HCT116 (cell line): ENCODE data around the gene FUT9. TPM values are rescaled to one million over a fixed set of nuclear protein-coding genes. Genes with fewer than 3 reads are reported as not detected.

Experiments
- ATAC-seq: fragments of 200-7000 bp; cut with Tn5 transposase; 2 replicates; pipeline ENCODE4 v1.9.1; 2020; ENCODE audit warnings: mild to moderate bottlenecking, moderate library complexity
- BruUV-seq: library from RNA; stranded (reverse); fragments of 400-500 nt; replicated peaks from 2 replicates; lab custom pipeline; 2021; lab: Mats Ljungman, UMichigan
- CTCF ChIA-PET: fragments of 300-600 bp; sonication (Branson Sonifier 250); formaldehyde crosslinking; loops from one replicate; lab custom pipeline; 2021; ENCODE audit warnings: antibody characterized with exemption; lab: Charles Lee
- POLR2A ChIA-PET: fragments of 300-600, 350-600 bp; sonication (Branson Sonifier 250); formaldehyde crosslinking; loops from one replicate; lab custom pipeline; 2021; ENCODE audit warnings: antibody characterized with exemption; lab: Charles Lee
- RAD21 ChIA-PET, 2 experiments: fragments of 300-600 bp; sonication (Branson Sonifier 250); formaldehyde crosslinking; loops; one replicate each; lab custom pipeline; 2023; ENCODE audit warnings: low total read pairs in 2 of 2; ENCODE audit not compliant: uncharacterized antibody in 2 of 2, unreplicated experiment in 2 of 2, low non-redundant PET in 1 of 2; lab: Charles Lee
- DNase-seq: peaks from one replicate; pipeline ENCODE4 v3.0.0-alpha.2; 2010; ENCODE audit warnings: low read depth, low spot score
- H2AFZ ChIP-seq: fragments of 200-600 bp; shearing (Covaris generic), sonication (generic); 2 replicates; pipeline ENCODE4 v1.6.1; 2017; ENCODE audit warnings: low read depth, mixed run types, mixed read lengths, antibody characterized with exemption, low read length; ENCODE audit not compliant: poor library complexity, severe bottlenecking
- H3K27ac ChIP-seq: 2 replicates; pipeline ENCODE4 v1.5.1; 2012; ENCODE audit warnings: low read depth, low read length
- H3K27me3 ChIP-seq: fragments of 200-600 bp; sonication (generic); 2 replicates; pipeline ENCODE4 v1.6.1; 2016; ENCODE audit warnings: mixed run types, low read length, mixed read lengths; ENCODE audit not compliant: insufficient read depth
- H3K36me3 ChIP-seq, 2 experiments: fragments of 200-500 bp in 1 of 2; fragments of 200-600 bp in 1 of 2; sonication (Bioruptor generic) in 1 of 2; sonication (generic) in 1 of 2; 2 replicates each; pipeline versions ENCODE4 v1.5.1 to v1.6.1; 2014 to 2016; ENCODE audit warnings: low read length in 2 of 2, inconsistent platforms in 1 of 2, mixed read lengths in 1 of 2, mixed run types in 1 of 2; ENCODE audit not compliant: insufficient read depth in 2 of 2, control insufficient read depth in 1 of 2
- H3K4me1 ChIP-seq, 2 experiments: fragments of 200-600 bp in 1 of 2; sonication (generic) in 1 of 2; 2 replicates each; pipeline versions ENCODE4 v1.5.1 to v1.6.1; 2012 to 2017; ENCODE audit warnings: low read length in 2 of 2, inconsistent platforms in 1 of 2, mild to moderate bottlenecking in 1 of 2, mixed read lengths in 1 of 2, mixed run types in 1 of 2, moderate library complexity in 1 of 2; ENCODE audit not compliant: insufficient read depth in 2 of 2, control insufficient read depth in 1 of 2
- H3K4me2 ChIP-seq: fragments of 200-600 bp; sonication (generic); 2 replicates; pipeline ENCODE4 v1.6.1; 2017; ENCODE audit warnings: mixed run types, low read length, mixed read lengths
- H3K4me3 ChIP-seq, 2 experiments: fragments of 200-600 bp in 1 of 2; sonication (generic) in 1 of 2; replicated peaks in 1 of 2; 2 replicates each; pipeline ENCODE4 v1.5.1; 2011 to 2016; ENCODE audit warnings: low read length in 2 of 2, control low read depth in 1 of 2, low read depth in 1 of 2, mild to moderate bottlenecking in 1 of 2, mixed read lengths in 1 of 2, mixed run types in 1 of 2
- H3K79me2 ChIP-seq: fragments of 200-600 bp; sonication (generic); 2 replicates; pipeline ENCODE4 v1.6.1; 2017; ENCODE audit warnings: mild to moderate bottlenecking, mixed run types, low read length, moderate library complexity, mixed read lengths; ENCODE audit not compliant: insufficient read depth
- H3K9ac ChIP-seq: fragments of 200-600 bp; sonication (generic); 2 replicates; pipeline ENCODE4 v1.6.1; 2016; ENCODE audit warnings: low read length, mixed read lengths
- H3K9me2 ChIP-seq: fragments of 200-600 bp; sonication (generic), shearing (Covaris generic); 2 replicates; pipeline ENCODE4 v1.6.1; 2017; ENCODE audit warnings: mixed run types, mild to moderate bottlenecking, moderate library complexity; ENCODE audit not compliant: insufficient read depth
- H3K9me3 ChIP-seq, 2 experiments: fragments of 200-500 bp in 1 of 2; fragments of 200-600 bp in 1 of 2; sonication (Bioruptor generic) in 1 of 2; sonication (generic) in 1 of 2; 2 replicates each; pipeline ENCODE4 v1.6.1; 2014 to 2017; ENCODE audit warnings: low read length in 2 of 2, mixed read lengths in 2 of 2, inconsistent platforms in 1 of 2, low read depth in 1 of 2, mild to moderate bottlenecking in 1 of 2, mixed run types in 1 of 2, moderate library complexity in 1 of 2; ENCODE audit not compliant: control insufficient read depth in 1 of 2, insufficient read depth in 1 of 2
- H4K20me1 ChIP-seq: fragments of 200-600 bp; sonication (generic), shearing (Covaris generic); 2 replicates; pipeline ENCODE4 v1.6.1; 2017; ENCODE audit warnings: mixed run types, mild to moderate bottlenecking, moderate library complexity; ENCODE audit not compliant: insufficient read depth
- ATF3 ChIP-seq: IDR thresholded peaks from 2 replicates; pipeline ENCODE4 v1.6.1; 2012
- CBX3 ChIP-seq: IDR thresholded peaks from 2 replicates; pipeline ENCODE4 v1.6.1; 2012; ENCODE audit warnings: low read depth
- CTCF ChIP-seq, 3 experiments: fragments of 200-600 bp in 1 of 3; sonication (generic) in 1 of 3; IDR thresholded peaks in 2 of 3; conservative IDR thresholded peaks in 1 of 3; 2 replicates each; pipeline ENCODE4 v1.5.1; 2012 to 2017; ENCODE audit warnings: low read depth in 2 of 3, low read length in 2 of 3, antibody characterized with exemption in 1 of 3, borderline replicate concordance in 1 of 3, control low read depth in 1 of 3, mild to moderate bottlenecking in 1 of 3, mixed read lengths in 1 of 3, mixed run types in 1 of 3, moderate library complexity in 1 of 3; ENCODE audit not compliant: insufficient read depth in 1 of 3
- ELF1 ChIP-seq: IDR thresholded peaks from 2 replicates; pipeline ENCODE4 v1.6.1; 2012; ENCODE audit warnings: low read depth, borderline replicate concordance
- EZH2phosphoT487 ChIP-seq: fragments of 200-600 bp; IDR thresholded peaks from 2 replicates; pipeline ENCODE4 v1.6.1; 2018; ENCODE audit warnings: antibody characterized with exemption, borderline replicate concordance
- FOSL1 ChIP-seq: IDR thresholded peaks from 2 replicates; pipeline ENCODE4 v1.6.1; 2012; ENCODE audit warnings: low read depth
- POLR2A ChIP-seq: IDR thresholded peaks from 2 replicates; pipeline ENCODE4 v1.7.0; 2011; ENCODE audit warnings: borderline replicate concordance; ENCODE audit not compliant: insufficient read depth, insufficient read length; ENCODE audit errors: extremely low read depth
- POLR2AphosphoS5 ChIP-seq: IDR thresholded peaks from 2 replicates; pipeline ENCODE4 v1.6.1; 2011; ENCODE audit warnings: mild to moderate bottlenecking, low read depth, low read length, moderate library complexity
- RAD21 ChIP-seq: IDR thresholded peaks from 2 replicates; pipeline ENCODE4 v1.6.1; 2012; ENCODE audit warnings: low read depth, mild to moderate bottlenecking
- SP1 ChIP-seq: IDR thresholded peaks from 2 replicates; pipeline ENCODE4 v1.6.1; 2012; ENCODE audit warnings: low read depth
- SRF ChIP-seq: IDR thresholded peaks from 2 replicates; pipeline ENCODE4 v1.6.1; 2012; ENCODE audit warnings: low read depth
- TCF7L2 ChIP-seq: IDR thresholded peaks from 2 replicates; pipeline ENCODE4 v1.7.0; 2011; ENCODE audit warnings: borderline replicate concordance, inconsistent platforms; ENCODE audit not compliant: insufficient read depth, insufficient read length; ENCODE audit errors: extremely low read depth
- YY1 ChIP-seq: IDR thresholded peaks from 2 replicates; pipeline ENCODE4 v1.6.1; 2011; ENCODE audit warnings: low read length, low read depth, moderate library complexity, mild to moderate bottlenecking; ENCODE audit not compliant: insufficient replicate concordance; ENCODE audit errors: extremely low read depth
- ZFX ChIP-seq: fragments of 450-650 bp; IDR thresholded peaks from 2 replicates; pipeline ENCODE4 v1.6.1; 2017
- ZNF274 ChIP-seq: fragments of 200-500 bp; sonication (Bioruptor generic); IDR thresholded peaks from 2 replicates; pipeline ENCODE4 v1.6.1; 2014; ENCODE audit warnings: mild to moderate bottlenecking, low read depth, low read length, inconsistent platforms
- intact Hi-C: fragments of 100-400 bp; cut with micrococcal nuclease; formaldehyde crosslinking; loops from 2 replicates; pipeline ENCODE4 v1.10.0; 2022
- total RNA-seq: library from RNA; stranded (reverse); gene quantifications from one replicate; pipeline ENCODE4 v1.2.1, GENCODE V29; 2021; ENCODE audit not compliant: unreplicated experiment

Gene FUT9
- total RNA-seq, 1 experiment from 2014 or later: not detected

GRCh38 chr6:96086745-96087144 lies 71.0 kb downstream of the FUT9 start:
- Histone ChIP-seq H3K9me3 (no peaks in the 10 kb centered on the region), H3K27me3 (no peaks in the 10 kb centered on the region), H3K79me2 (no peaks in the 10 kb centered on the region), H3K9ac (no peak overlapping the region), H3K4me1 (no peaks in the 10 kb centered on the region), H3K27ac (no peak overlapping the region), H2AFZ (no peak overlapping the region), H3K36me3 (no peaks in the 10 kb centered on the region), H3K4me3 (no peak overlapping the region), H3K9me2 (no peaks in the 10 kb centered on the region), H4K20me1 (no peaks in the 10 kb centered on the region), H3K4me2 (no peak overlapping the region)
- TF ChIP-seq CBX3 (no peak), ZNF274 (no peak), RAD21 (no peak), SRF (no peak), ELF1 (no peak), SP1 (no peak), POLR2AphosphoS5 (no peak), ATF3 (no peak), ZFX (no peak), POLR2A (no peak), FOSL1 (no peak), YY1 (no peak), TCF7L2 (no peak)
- DNase-seq (no peak), ATAC-seq (no peak)
- intact Hi-C loops: loop anchor here (5.0 kb wide), 1 partner anchor 654 kb away; no protein-coding TSS in a partner anchor
- RAD21 ChIA-PET: no interaction called here
- CTCF ChIA-PET: no interaction called here
- BruUV-seq: no TSS peak
- POLR2A ChIA-PET: no interaction called here

GRCh38 chr6:96089173-96089572 lies 73.4 kb downstream of the FUT9 start:
- RAD21 ChIA-PET: no interaction called here
- Histone ChIP-seq H3K27me3 (no peaks in the 10 kb centered on the region), H3K4me3 (no peak overlapping the region), H3K9me3 (no peaks in the 10 kb centered on the region), H2AFZ (no peak overlapping the region), H3K27ac (no peak overlapping the region), H3K79me2 (no peaks in the 10 kb centered on the region), H3K9ac (no peak overlapping the region), H3K4me2 (no peak overlapping the region), H3K9me2 (no peaks in the 10 kb centered on the region), H3K36me3 (no peaks in the 10 kb centered on the region), H4K20me1 (no peaks in the 10 kb centered on the region), H3K4me1 (no peaks in the 10 kb centered on the region)
- no TSS peak for BruUV-seq
- TF ChIP-seq EZH2phosphoT487: no peak
- no peak for TF ChIP-seq TCF7L2
- TF ChIP-seq RAD21: peak; percentile 47
- peak; percentile 20 to 57 (median 55); a peak in 5 of 6 replicates for TF ChIP-seq CTCF (IDR thresholded peaks at IDR 0.05 in 2 of 3, conservative IDR thresholded peaks at IDR 0.05 in 1 of 3; ENCODE audit: borderline replicate concordance in 1 of 3, insufficient read depth in 1 of 3, low read depth in 2 of 3, low read length in 2 of 3)
- no peak for TF ChIP-seq POLR2A
- intact Hi-C loops: loop anchor here (5.0 kb wide), 1 partner anchor 657 kb away; no protein-coding TSS in a partner anchor
- ATAC-seq (peak; percentile 54), DNase-seq (peak; percentile 13)
- POLR2A ChIA-PET: no interaction called here
- CTCF ChIA-PET: interaction anchor here (1.4 kb wide), 1 partner anchor 655 kb away, joined by 5 read pairs; no protein-coding TSS in a partner anchor
